ENCODE measurements around the gene CLIP3. TPM values are rescaled to one million over a fixed set of nuclear protein-coding genes. Genes with fewer than 3 reads are reported as not detected.

The CLIP3 gene
- total RNA-seq, 6 experiments from 2014 or later: 0.55 to 1.6 (median 0.94) TPM

DNA sequence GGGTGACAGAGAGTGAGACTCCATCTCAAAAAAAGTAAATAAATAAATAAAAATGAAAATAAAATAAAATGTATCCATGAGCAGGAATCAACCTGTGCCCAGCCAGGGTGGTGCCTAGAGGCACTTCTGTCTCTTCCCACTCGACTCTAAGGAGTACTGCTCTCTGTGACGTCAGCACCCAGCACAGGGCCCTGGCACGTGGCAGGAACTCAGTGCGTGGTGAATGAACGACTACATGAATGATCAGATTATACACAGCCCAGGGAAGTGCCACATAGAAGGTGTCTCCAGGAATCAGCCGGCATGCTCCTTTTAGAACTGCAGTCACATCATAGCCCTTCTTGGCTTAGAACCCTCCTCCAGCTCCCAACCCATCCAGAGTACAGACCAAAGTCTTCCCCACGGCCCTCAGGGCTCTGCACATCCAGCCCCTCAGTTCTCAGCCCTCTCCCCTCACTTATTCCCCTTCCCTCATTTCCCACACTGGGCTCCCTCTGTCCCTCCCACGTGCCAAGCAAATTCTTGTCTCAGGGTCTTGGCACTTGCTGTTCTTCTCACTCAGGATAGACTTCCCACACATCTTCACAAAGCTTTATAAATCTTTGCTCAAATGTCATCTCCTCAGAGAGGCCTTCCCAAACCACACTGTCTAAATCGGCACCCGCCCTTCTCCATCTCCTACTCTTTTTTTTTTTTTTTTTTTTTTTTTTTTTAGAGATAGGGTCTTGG, 4.2 kb downstream of the CLIP3 start:
- no peak for ATAC-seq
- no peaks in the 10 kb centered on the region for H3K9me3 ChIP-seq
- WGBS (ENCODE audit: insufficient coverage, low coverage, low lambda C conversion rate, missing lambda C conversion rate): 81% methylated on average over 6 of the region's 10 CpGs
- no peaks in the 10 kb centered on the region for H3K36me3 ChIP-seq
- H3K27ac ChIP-seq: no peak overlapping the region
- intact Hi-C loops (cut with DNase I): no loop called here
- DNase-seq: no peak
- peaks cover 0 to 8% (median 0%) of the 10 kb centered on the region in 4 donors for H3K4me1 ChIP-seq
- H3K4me3 ChIP-seq: no peak overlapping the region
- TF ChIP-seq CTCF (IDR thresholded peaks at IDR 0.05) (no peak), POLR2A (IDR thresholded peaks at IDR 0.05) (no peak)
- no peaks in the 10 kb centered on the region for H3K27me3 ChIP-seq

- no peak for TF ChIP-seq CTCF (IDR thresholded peaks at IDR 0.05)
- no peak for TF ChIP-seq POLR2A (IDR thresholded peaks at IDR 0.05)
- Histone ChIP-seq H3K36me3 (no peaks in the 10 kb centered on the region), H3K4me3 (no peak overlapping the region), H3K9me3 (no peaks in the 10 kb centered on the region), H3K27me3 (no peaks in the 10 kb centered on the region), H3K4me1 (peaks cover 0 to 8% (median 0%) of the 10 kb centered on the region in 4 donors), H3K27ac (no peak overlapping the region)
- ATAC-seq (no peak), DNase-seq (no peak)
- WGBS (ENCODE audit: insufficient coverage, low coverage, low lambda C conversion rate, missing lambda C conversion rate): 90% methylated on average over 2 of the region's 6 CpGs
- intact Hi-C loops (cut with DNase I): no loop called here
These were observed 5.0 kb downstream of the CLIP3 start for GRCh38 chr19:36027696-36028095.

DNA sequence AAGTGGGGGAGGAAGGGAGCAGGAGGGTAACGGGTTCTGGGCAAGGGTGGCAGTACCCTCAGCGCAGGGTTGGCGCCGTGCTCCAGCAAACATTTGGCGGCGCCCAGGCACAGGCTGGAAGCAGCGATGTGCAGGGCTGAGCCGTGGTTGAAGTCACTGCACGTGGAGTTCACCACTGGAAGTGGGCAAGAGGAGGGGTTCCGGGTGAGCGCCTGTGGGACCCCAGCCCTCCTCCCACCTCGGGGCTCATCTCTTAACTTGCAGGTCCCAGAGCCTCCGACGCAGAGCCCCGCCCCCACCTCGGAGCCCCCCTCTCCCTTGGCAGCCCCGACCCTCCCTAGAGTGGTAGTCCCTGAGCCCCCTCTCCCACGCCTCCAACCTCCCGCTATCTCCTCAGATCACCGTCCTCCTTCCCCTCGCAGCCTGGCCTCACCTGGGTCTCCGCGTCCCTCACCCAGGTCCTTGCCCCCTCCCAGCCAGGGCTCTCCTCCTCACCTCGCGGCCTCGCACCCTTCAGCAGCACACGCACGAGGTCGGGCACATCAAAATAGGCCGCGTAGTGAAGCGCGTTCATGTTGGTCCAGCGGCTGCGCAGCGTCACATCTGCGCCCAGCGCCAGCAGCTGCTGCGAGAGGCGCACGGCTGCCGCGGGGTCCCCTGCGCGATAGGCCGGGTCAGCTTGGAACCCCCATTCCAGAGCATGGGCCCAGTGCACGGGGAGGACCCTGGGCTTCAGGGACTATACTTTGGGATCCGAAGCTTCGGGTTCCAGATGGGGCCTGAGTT, 6.4 kb downstream of the CLIP3 start:
- no peak overlapping the region for H3K4me3 ChIP-seq
- intact Hi-C loops (cut with DNase I): no loop called here
- WGBS (ENCODE audit: insufficient coverage, low coverage, low lambda C conversion rate, missing lambda C conversion rate): 87% methylated on average over 21 of the region's 49 CpGs
- H3K4me1 ChIP-seq: no peaks in the 10 kb centered on the region
- H3K27me3 ChIP-seq: no peaks in the 10 kb centered on the region
- H3K9me3 ChIP-seq: no peaks in the 10 kb centered on the region
- TF ChIP-seq CTCF (IDR thresholded peaks at IDR 0.05) (no peak), POLR2A (IDR thresholded peaks at IDR 0.05) (no peak)
- no peaks in the 10 kb centered on the region for H3K36me3 ChIP-seq
- no peak overlapping the region for H3K27ac ChIP-seq
- DNase-seq: no peak
- peak in 1 of 4 donors; percentile 15 for ATAC-seq

DNA sequence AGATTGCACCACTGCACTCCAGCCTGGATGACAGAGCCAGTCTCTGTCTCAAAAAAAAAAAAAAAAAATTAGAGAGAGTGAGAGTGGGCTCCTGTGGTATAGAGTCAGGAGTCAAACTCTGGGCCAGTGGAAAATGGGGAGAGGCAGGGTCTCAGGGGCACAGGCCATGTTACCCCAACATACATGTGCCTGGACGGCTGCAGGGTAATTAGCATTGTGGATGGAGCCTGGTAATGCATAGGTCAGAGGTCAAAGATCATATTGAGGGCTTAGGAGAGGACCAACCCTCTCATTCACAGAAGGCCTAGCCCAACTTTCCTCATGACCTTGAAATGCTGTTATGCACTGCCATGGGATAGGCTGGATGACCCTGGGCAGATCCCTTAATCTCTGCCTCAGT, 7.1 kb downstream of the CLIP3 start:
- no peaks in the 10 kb centered on the region for H3K4me1 ChIP-seq
- H3K27me3 ChIP-seq: no peaks in the 10 kb centered on the region
- TF ChIP-seq CTCF (IDR thresholded peaks at IDR 0.05): no peak
- TF ChIP-seq POLR2A (IDR thresholded peaks at IDR 0.05): no peak
- H3K4me3 ChIP-seq: no peak overlapping the region
- H3K36me3 ChIP-seq: no peaks in the 10 kb centered on the region
- H3K9me3 ChIP-seq: no peaks in the 10 kb centered on the region
- DNase-seq (no peak), ATAC-seq (no peak)
- intact Hi-C loops (cut with DNase I): no loop called here
- H3K27ac ChIP-seq: no peak overlapping the region
- WGBS (ENCODE audit: insufficient coverage, low coverage, low lambda C conversion rate, missing lambda C conversion rate): 29% methylated on average over 1 of the region's 1 CpG

All from right lobe of liver (tissue), 6 donors.